Hepatocyte (in vitro differentiated cells): ENCODE data around the gene FGF4.

Source experiments
- EZH2phosphoT487 ChIP-seq: fragments of 200-600 bp; sonication (generic); IDR thresholded peaks from one replicate; pipeline ENCODE4 v1.6.1; 2018; ENCODE audit warnings: antibody characterized with exemption, mild to moderate bottlenecking, low read depth, moderate library complexity; ENCODE audit not compliant: unreplicated experiment, severe bottlenecking
- TF ChIP-seq, protein P1 (sequence below): fragments of 200-600 bp; sonication (generic); IDR thresholded peaks from 2 replicates; pipeline ENCODE4 v1.5.1; 2016; ENCODE audit warnings: antibody characterized with exemption, mild to moderate bottlenecking; ENCODE audit not compliant: poor library complexity

DNA sequence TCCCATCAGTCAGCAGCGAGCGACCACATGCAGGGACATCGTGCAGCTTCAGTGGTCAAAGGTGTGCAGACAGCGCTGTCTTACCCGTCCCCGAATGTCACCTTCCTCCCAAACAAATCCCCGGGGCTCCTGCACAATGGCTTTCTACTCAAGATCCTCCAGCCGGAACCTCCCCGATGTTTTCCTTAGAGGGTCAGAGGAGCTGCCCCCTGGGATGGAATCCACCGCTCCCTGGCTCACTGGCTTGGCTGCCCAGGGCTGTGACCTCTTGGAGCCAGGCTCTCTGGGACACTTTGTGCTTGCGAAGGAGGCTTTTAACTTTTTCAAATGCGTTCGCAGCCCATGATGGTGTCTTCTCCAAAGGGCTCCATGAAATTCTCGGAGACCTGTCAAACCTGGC, 54.0 kb downstream of the FGF4 start:
- TF ChIP-seq, protein P1, sequence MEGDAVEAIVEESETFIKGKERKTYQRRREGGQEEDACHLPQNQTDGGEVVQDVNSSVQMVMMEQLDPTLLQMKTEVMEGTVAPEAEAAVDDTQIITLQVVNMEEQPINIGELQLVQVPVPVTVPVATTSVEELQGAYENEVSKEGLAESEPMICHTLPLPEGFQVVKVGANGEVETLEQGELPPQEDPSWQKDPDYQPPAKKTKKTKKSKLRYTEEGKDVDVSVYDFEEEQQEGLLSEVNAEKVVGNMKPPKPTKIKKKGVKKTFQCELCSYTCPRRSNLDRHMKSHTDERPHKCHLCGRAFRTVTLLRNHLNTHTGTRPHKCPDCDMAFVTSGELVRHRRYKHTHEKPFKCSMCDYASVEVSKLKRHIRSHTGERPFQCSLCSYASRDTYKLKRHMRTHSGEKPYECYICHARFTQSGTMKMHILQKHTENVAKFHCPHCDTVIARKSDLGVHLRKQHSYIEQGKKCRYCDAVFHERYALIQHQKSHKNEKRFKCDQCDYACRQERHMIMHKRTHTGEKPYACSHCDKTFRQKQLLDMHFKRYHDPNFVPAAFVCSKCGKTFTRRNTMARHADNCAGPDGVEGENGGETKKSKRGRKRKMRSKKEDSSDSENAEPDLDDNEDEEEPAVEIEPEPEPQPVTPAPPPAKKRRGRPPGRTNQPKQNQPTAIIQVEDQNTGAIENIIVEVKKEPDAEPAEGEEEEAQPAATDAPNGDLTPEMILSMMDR = no peak
- TF ChIP-seq EZH2phosphoT487 = no peak
